Duodenal mucosa (tissue), 2 donors: ENCODE results near the gene CCL3.
"Not testable (repeated sequence)": the region's sequence is repeated elsewhere in the genome, so short reads cannot be mapped to it uniquely, and the experiment has no call there.

Experiments used
- H3K27ac ChIP-seq: one replicate; pipeline ENCODE4 v1.7.0; 2013; ENCODE audit warnings: low read depth, low read length
- H3K27me3 ChIP-seq, 2 donors: one replicate each; pipeline ENCODE4 v1.7.0; 2013; ENCODE audit warnings: low read length in 2 of 2, control low read depth in 1 of 2; ENCODE audit not compliant: insufficient read depth in 2 of 2, control insufficient read depth in 1 of 2
- H3K36me3 ChIP-seq, 2 donors: one replicate each; pipeline ENCODE4 v1.7.0; 2013; ENCODE audit warnings: low read length in 2 of 2, control low read depth in 1 of 2; ENCODE audit not compliant: insufficient read depth in 2 of 2, control insufficient read depth in 1 of 2
- H3K4me1 ChIP-seq, 2 donors: one replicate each; pipeline ENCODE4 v1.7.0; 2013; ENCODE audit warnings: low read length in 2 of 2, control low read depth in 1 of 2; ENCODE audit not compliant: insufficient read depth in 2 of 2, control insufficient read depth in 1 of 2
- H3K4me3 ChIP-seq, 2 donors: one replicate each; pipeline ENCODE4 v1.7.0; 2013; ENCODE audit warnings: low read length in 2 of 2, low read depth in 1 of 2
- H3K9ac ChIP-seq, 2 donors: one replicate each; pipeline ENCODE4 v1.7.0; 2013; ENCODE audit warnings: low read length in 2 of 2, low read depth in 1 of 2
- H3K9me3 ChIP-seq, 2 donors: one replicate each; pipeline ENCODE4 v1.7.0; 2013; ENCODE audit warnings: low read length in 2 of 2, control low read depth in 1 of 2; ENCODE audit not compliant: control insufficient read depth in 1 of 2

CCL3 gene

GRCh38 chr17:36104246-36104645 is 14.3 kb upstream of the CCL3 start:
- not testable (repeated sequence) for H3K27ac ChIP-seq, H3K4me3 ChIP-seq, H3K9me3 ChIP-seq, H3K9ac ChIP-seq, H3K4me1 ChIP-seq, H3K36me3 ChIP-seq, H3K27me3 ChIP-seq

GRCh38 chr17:36103401-36103975 is 13.5 kb upstream of the CCL3 start, which contains the start of gene CCL4:
Gene CCL4, plus strand, starts transcription at chr17:36103827. Its CDS starts 79 bp downstream, at chr17:36103906.
- not testable (repeated sequence) for H3K9ac ChIP-seq, H3K27me3 ChIP-seq, H3K4me1 ChIP-seq

GRCh38 chr17:36099004-36099403 is 9.1 kb upstream of the CCL3 start:
- not testable (repeated sequence) for H3K36me3 ChIP-seq, H3K4me1 ChIP-seq, H3K27ac ChIP-seq, H3K9ac ChIP-seq, H3K4me3 ChIP-seq, H3K9me3 ChIP-seq, H3K27me3 ChIP-seq

More at GRCh38 chr17:36103401-36103975, 13.5 kb upstream of the CCL3 start, which contains the start of gene CCL4:
- H3K36me3 ChIP-seq, H3K9me3 ChIP-seq, H3K27ac ChIP-seq: not testable (repeated sequence)
- H3K4me3 ChIP-seq = peak within 1 kb of the TSS in 1 of 2 donors; percentile 16

- H3K4me3 ChIP-seq = no peak overlapping the region
- H3K9me3 ChIP-seq = no peaks in the 10 kb centered on the region
- no peaks in the 10 kb centered on the region for H3K4me1 ChIP-seq
- H3K9ac ChIP-seq = no peak overlapping the region
- H3K27ac ChIP-seq = no peak overlapping the region
- H3K36me3 ChIP-seq = no peaks in the 10 kb centered on the region
- no peaks in the 10 kb centered on the region for H3K27me3 ChIP-seq
Observed at GRCh38 chr17:36095992-36096391, 6.0 kb upstream of the CCL3 start.

GRCh38 chr17:36094746-36095145 is 4.8 kb upstream of the CCL3 start:
- Histone ChIP-seq H3K9ac (no peak overlapping the region), H3K27ac (no peak overlapping the region), H3K9me3 (no peaks in the 10 kb centered on the region), H3K4me1 (no peaks in the 10 kb centered on the region), H3K4me3 (no peak overlapping the region), H3K36me3 (no peaks in the 10 kb centered on the region), H3K27me3 (no peaks in the 10 kb centered on the region)

- Histone ChIP-seq H3K9me3 (no peaks in the 10 kb centered on the region), H3K27me3 (no peaks in the 10 kb centered on the region), H3K4me3 (no peak overlapping the region), H3K27ac (no peak overlapping the region), H3K9ac (no peak overlapping the region), H3K4me1 (peaks cover 0 to under 1% of the 10 kb centered on the region in 2 donors), H3K36me3 (no peaks in the 10 kb centered on the region)
Observed at GRCh38 chr17:36094232-36094631, 4.3 kb upstream of the CCL3 start.

- not testable (repeated sequence) for H3K27ac ChIP-seq, H3K4me1 ChIP-seq, H3K36me3 ChIP-seq, H3K4me3 ChIP-seq, H3K27me3 ChIP-seq, H3K9me3 ChIP-seq, H3K9ac ChIP-seq
Observed at GRCh38 chr17:36092715-36093114, 2.8 kb upstream of the CCL3 start.

GRCh38 chr17:36092230-36092629 is 2.3 kb upstream of the CCL3 start:
- Histone ChIP-seq H3K27me3 (no peaks in the 10 kb centered on the region), H3K4me3 (no peak overlapping the region), H3K27ac (no peak overlapping the region), H3K4me1 (peaks cover 0 to 8% of the 10 kb centered on the region in 2 donors), H3K9me3 (no peaks in the 10 kb centered on the region), H3K9ac (no peak overlapping the region), H3K36me3 (no peaks in the 10 kb centered on the region)

GRCh38 chr17:36089339-36089865 is 541 bp downstream of the CCL3 start:
- no peaks in the 10 kb centered on the region for H3K27me3 ChIP-seq
- H3K27ac ChIP-seq = no peak overlapping the region
- H3K4me3 ChIP-seq = no peak overlapping the region

GRCh38 chr17:36088670-36089338 is 1.1 kb downstream of the CCL3 start:
- peaks cover 0 to 12% of the 10 kb centered on the region in 2 donors for H3K4me1 ChIP-seq
- no peak overlapping the region for H3K9ac ChIP-seq
- no peaks in the 10 kb centered on the region for H3K27me3 ChIP-seq
- H3K36me3 ChIP-seq = no peaks in the 10 kb centered on the region
- H3K4me3 ChIP-seq = no peak overlapping the region
- no peaks in the 10 kb centered on the region for H3K9me3 ChIP-seq
- no peak overlapping the region for H3K27ac ChIP-seq

More at GRCh38 chr17:36089339-36089865, 541 bp downstream of the CCL3 start:
- Histone ChIP-seq H3K9ac (no peak overlapping the region), H3K9me3 (no peaks in the 10 kb centered on the region), H3K36me3 (no peaks in the 10 kb centered on the region), H3K4me1 (peaks cover 0 to 12% of the 10 kb centered on the region in 2 donors)
